Endothelial cell of umbilical vein (primary cell): ENCODE measurements around the gene RADIL. TPM values are rescaled to one million over a fixed set of nuclear protein-coding genes. Genes with fewer than 3 reads are reported as not detected.
A peak's percentile ranks its signal among the peaks of the same experiment; 100 is the strongest.

ENCODE experiments used
- BruUV-seq: library from RNA; stranded (reverse); fragments of 400-500 nt; replicated peaks from 2 replicates; lab custom pipeline; 2021; lab: Mats Ljungman, UMichigan
- CTCF ChIA-PET: fragments of 300-600, 350-600 bp; sonication (Branson Sonifier 250); formaldehyde crosslinking; loops from one replicate; lab custom pipeline; 2021; ENCODE audit warnings: antibody characterized with exemption, inconsistent platforms; lab: Charles Lee
- POLR2A ChIA-PET: fragments of 300-600, 350-600 bp; sonication (Branson Sonifier 250); formaldehyde crosslinking; loops from one replicate; lab custom pipeline; 2021; ENCODE audit warnings: antibody characterized with exemption, inconsistent platforms; lab: Charles Lee
- DNase-seq: peaks from one replicate; pipeline ENCODE4 v3.0.0-alpha.2; 2011; ENCODE audit warnings: low read depth, low spot score
- FAIRE-seq: peaks from 2 replicates; lab custom pipeline; 2011; peaks lifted over from hg19 to GRCh38; lab: Jason Lieb, UNC
- H2AFZ ChIP-seq: 2 replicates; pipeline ENCODE4 v1.6.0; 2012; ENCODE audit warnings: low read depth, low read length, control low read depth, inconsistent platforms
- H3K27ac ChIP-seq: 2 replicates; pipeline ENCODE4 v1.5.1; 2011; ENCODE audit warnings: low read depth, mild to moderate bottlenecking, control low read depth, low read length, moderate library complexity; ENCODE audit not compliant: insufficient read depth
- H3K27me3 ChIP-seq, 2 experiments: 2 replicates each; pipeline versions ENCODE4 v1.6.0 to v1.6.1; 2011; ENCODE audit warnings: low read length in 2 of 2, mixed read lengths in 1 of 2; ENCODE audit not compliant: control insufficient read depth in 2 of 2, insufficient read depth in 2 of 2
- H3K36me3 ChIP-seq, 2 experiments: 2 replicates in 1 of 2; 3 replicates in 1 of 2; pipeline ENCODE4 v1.5.1; 2011; ENCODE audit warnings: low read length in 2 of 2, mild to moderate bottlenecking in 1 of 2, moderate library complexity in 1 of 2; ENCODE audit not compliant: control insufficient read depth in 2 of 2, insufficient read depth in 2 of 2; ENCODE audit errors: extremely low read depth in 1 of 2
- H3K4me1 ChIP-seq: 3 replicates; pipeline ENCODE4 v1.5.1; 2011; ENCODE audit warnings: mild to moderate bottlenecking, low read length; ENCODE audit not compliant: control insufficient read depth, insufficient read depth; ENCODE audit errors: extremely low read depth
- H3K4me2 ChIP-seq: 2 replicates; pipeline ENCODE4 v1.6.1; 2011; ENCODE audit warnings: low read length, control low read depth, mixed read lengths; ENCODE audit not compliant: insufficient read depth
- H3K4me3 ChIP-seq, 3 experiments: fragments of 200-600 bp in 1 of 3; sonication (generic), shearing (Covaris generic) in 1 of 3; replicated peaks in 1 of 3; 2 replicates each; pipeline ENCODE4 v1.5.1; 2011 to 2016; ENCODE audit warnings: control low read depth in 3 of 3, low read length in 3 of 3, mild to moderate bottlenecking in 2 of 3, inconsistent platforms in 1 of 3, low read depth in 1 of 3, moderate library complexity in 1 of 3; ENCODE audit not compliant: insufficient read depth in 1 of 3
- H3K79me2 ChIP-seq: 2 replicates; pipeline ENCODE4 v1.6.0; 2012; ENCODE audit warnings: low read length, inconsistent platforms; ENCODE audit not compliant: control insufficient read depth, insufficient read depth
- H3K9ac ChIP-seq: replicated peaks from 2 replicates; pipeline ENCODE3; 2011; ENCODE audit warnings: low read length, control low read depth; ENCODE audit not compliant: insufficient read depth; ENCODE audit errors: extremely low read depth
- H3K9me1 ChIP-seq: replicated peaks from 3 replicates; pipeline ENCODE4 v1.6.0; 2011; ENCODE audit warnings: mild to moderate bottlenecking, low read length; ENCODE audit not compliant: control insufficient read depth, insufficient read depth; ENCODE audit errors: extremely low read depth
- H3K9me3 ChIP-seq: replicated peaks from 2 replicates; pipeline ENCODE4 v1.5.1; 2012; ENCODE audit warnings: low read length, inconsistent platforms; ENCODE audit not compliant: control insufficient read depth, insufficient read depth
- H4K20me1 ChIP-seq: replicated peaks from 2 replicates; pipeline ENCODE3; 2011; ENCODE audit warnings: mild to moderate bottlenecking, low read length; ENCODE audit not compliant: control insufficient read depth, insufficient read depth; ENCODE audit errors: extremely low read depth
- EZH2 ChIP-seq: IDR thresholded peaks from 2 replicates; pipeline ENCODE4 v1.6.1; 2012; ENCODE audit warnings: borderline replicate concordance, low read depth, mild to moderate bottlenecking, moderate library complexity, low read length, inconsistent platforms; ENCODE audit not compliant: severe bottlenecking
- FOS ChIP-seq: IDR thresholded peaks from 2 replicates; pipeline ENCODE4 v1.6.1; 2011; ENCODE audit warnings: mild to moderate bottlenecking, low read length, moderate library complexity, borderline replicate concordance; ENCODE audit not compliant: insufficient read depth
- GATA2 ChIP-seq: IDR thresholded peaks from 2 replicates; pipeline ENCODE4 v1.7.0; 2011; ENCODE audit warnings: low read depth, mild to moderate bottlenecking, moderate library complexity, mixed read lengths, low read length; ENCODE audit not compliant: insufficient read length, insufficient read depth
- JUN ChIP-seq: IDR thresholded peaks from 2 replicates; pipeline ENCODE4 v1.6.1; 2011; ENCODE audit warnings: borderline replicate concordance, low read depth; ENCODE audit not compliant: insufficient read length, insufficient read depth
- MYC ChIP-seq: IDR thresholded peaks from one replicate; pipeline ENCODE4 v1.6.1; 2011; ENCODE audit warnings: mild to moderate bottlenecking, low read depth, low read length
- POLR2A ChIP-seq: IDR thresholded peaks from 2 replicates; pipeline ENCODE4 v1.6.1; 2012; ENCODE audit warnings: low read depth, mild to moderate bottlenecking, control low read depth, low read length
- POLR2AphosphoS5 ChIP-seq: IDR thresholded peaks from 2 replicates; pipeline ENCODE4 v1.6.1; 2012; ENCODE audit warnings: low read depth, mild to moderate bottlenecking, control low read depth, low read length, moderate library complexity; ENCODE audit not compliant: insufficient read depth
- dilution Hi-C: fragments of 300-500 bp; cut with MboI; formaldehyde crosslinking; loops from one replicate; pipeline ENCODE4 v1.15.0; 2019; ENCODE audit warnings: low sequenced_read_pairs; ENCODE audit not compliant: extremely low pct_ligation_motif_present
- intact Hi-C: fragments of 100-400 bp; cut with micrococcal nuclease; formaldehyde crosslinking; loops from one replicate; pipeline ENCODE4 v1.10.0; 2022
- polyA plus RNA-seq, 4 experiments: library from polyadenylated mRNA; depleted of rRNA in 3 of 4; stranded (reverse) in 3 of 4; unstranded in 1 of 4; fragments of >200 nt; gene quantifications; 2 replicates each; pipeline versions ENCODE4 v1.2.1 to v1.2.3, GENCODE V29; 2011 to 2012; ENCODE audit warnings: missing spikeins in 1 of 4
- total RNA-seq: library from RNA; stranded (reverse); gene quantifications from 2 replicates; pipeline ENCODE4 v1.2.3, GENCODE V29; 2021
- TF ChIP-seq, protein P1 (sequence below), 2 donors: IDR thresholded peaks; 1 replicate in 1 of 2; 2 replicates in 1 of 2; pipeline ENCODE4 v1.5.1; 2011; ENCODE audit warnings: low read length in 2 of 2, mild to moderate bottlenecking in 2 of 2, moderate library complexity in 2 of 2, control low read depth in 1 of 2, inconsistent platforms in 1 of 2, low read depth in 1 of 2; ENCODE audit not compliant: insufficient read depth in 1 of 2; ENCODE audit errors: extremely low read depth in 1 of 2
- TF ChIP-seq, protein P2 (sequence below): IDR thresholded peaks from 2 replicates; pipeline ENCODE4 v1.6.1; 2011; ENCODE audit not compliant: insufficient read depth, insufficient read length

Gene RADIL
- total and polyA plus RNA-seq, 2 donors (not counting 3 experiments of a cell fraction or from before 2014, with no cell fraction given) = 1.2 to 2.5 TPM

DNA sequence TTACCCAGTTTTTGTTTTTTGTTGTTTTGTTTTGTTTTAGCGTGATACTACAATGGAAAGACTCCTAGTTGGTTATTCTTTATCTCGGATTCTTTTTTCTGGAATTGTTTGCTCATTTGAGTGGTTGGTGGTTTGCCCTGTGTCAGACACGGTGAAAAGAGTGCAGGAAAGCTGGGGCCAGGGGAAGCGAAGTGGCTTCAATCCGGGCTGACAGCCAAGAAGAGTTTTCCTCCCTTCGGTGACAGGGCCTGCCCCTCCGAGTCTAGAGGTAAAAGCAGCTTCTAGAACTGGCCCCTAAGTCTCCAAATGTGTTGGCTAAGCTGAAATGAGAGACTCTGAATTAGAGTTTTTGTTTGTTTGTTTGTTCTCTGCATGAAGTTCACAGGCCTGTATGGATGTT is 113.8 kb downstream of the RADIL start:
- POLR2A ChIA-PET = no interaction called here
- Histone ChIP-seq H4K20me1 (no peaks in the 10 kb centered on the region), H3K4me3 (no peak overlapping the region), H2AFZ (no peak overlapping the region), H3K36me3 (peaks cover 5 to 7% of the 10 kb centered on the region in 2 experiments), H3K27ac (no peak overlapping the region), H3K79me2 (no peaks in the 10 kb centered on the region), H3K4me2 (no peak overlapping the region), H3K9me1 (no peaks in the 10 kb centered on the region), H3K9ac (no peak overlapping the region), H3K9me3 (no peaks in the 10 kb centered on the region), H3K27me3 (no peaks in the 10 kb centered on the region), H3K4me1 (peaks cover 13% of the 10 kb centered on the region)
- DNase-seq (peak; percentile 60), FAIRE-seq (peak; percentile 73)
- TSS peak; percentile 4 for BruUV-seq
- dilution Hi-C loops (no loop called here), intact Hi-C loops (no loop called here)
- TF ChIP-seq GATA2 (no peak), FOS (no peak), POLR2AphosphoS5 (no peak)
- CTCF ChIA-PET = interaction anchor here (1.0 kb wide), 1 partner anchor 157 kb away, joined by 3 read pairs; no protein-coding TSS in a partner anchor

DNA sequence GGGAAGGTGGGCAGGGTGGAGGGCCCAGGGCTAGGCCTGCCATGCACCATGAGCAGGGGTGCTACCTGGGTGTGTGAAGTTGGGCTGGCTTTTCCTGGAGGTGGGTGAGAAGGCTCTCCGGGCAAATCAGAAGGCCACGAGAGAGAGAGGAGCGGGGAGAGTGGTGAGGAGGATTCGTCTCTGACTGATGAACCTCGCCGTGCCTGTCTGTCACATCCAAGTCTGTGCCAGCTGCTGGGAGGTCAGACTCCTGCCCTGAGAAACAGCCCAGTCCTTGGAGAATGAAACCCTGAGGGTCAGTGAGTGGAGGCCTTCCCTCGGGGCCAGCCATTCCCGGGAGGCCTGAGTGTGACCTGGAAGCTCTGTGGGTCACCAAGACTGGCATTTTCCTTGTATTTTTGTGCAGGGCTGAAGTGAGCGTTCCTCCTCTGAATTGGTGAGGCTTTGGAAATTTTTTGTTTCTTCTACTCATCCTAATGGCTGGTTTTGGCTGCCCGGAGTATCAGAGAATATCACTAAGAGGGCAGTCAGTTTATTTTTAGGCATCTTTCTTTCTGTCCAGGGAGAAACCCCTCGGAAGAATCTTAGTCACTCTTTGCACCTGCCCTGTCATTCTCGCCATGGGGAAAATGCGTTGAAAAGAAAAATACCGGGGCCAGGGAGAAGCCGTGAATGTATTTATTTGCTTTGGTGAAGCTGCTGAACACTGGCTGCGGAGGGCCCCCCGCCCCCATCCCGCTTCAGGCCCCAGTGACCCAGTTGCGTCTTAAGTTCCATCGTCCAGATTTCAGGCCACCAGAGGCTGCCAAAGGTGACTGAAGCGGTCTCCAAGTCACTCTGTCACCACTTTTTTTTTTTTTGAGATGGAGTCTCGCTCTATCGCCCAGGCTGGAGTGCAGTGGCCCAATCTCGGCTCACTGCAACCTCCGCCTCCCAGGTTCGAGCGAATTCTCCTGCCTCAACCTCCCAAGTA is 114.6 kb downstream of the RADIL start:
- CTCF ChIA-PET = no interaction called here
- BruUV-seq = no TSS peak
- Histone ChIP-seq H3K9me3 (no peaks in the 10 kb centered on the region), H3K27ac (no peak overlapping the region), H3K79me2 (peaks cover 2% of the 10 kb centered on the region), H3K4me2 (no peak overlapping the region), H3K36me3 (peaks cover 5 to 8% of the 10 kb centered on the region in 2 experiments), H3K27me3 (no peaks in the 10 kb centered on the region), H3K9ac (no peak overlapping the region), H3K4me1 (peaks cover 8% of the 10 kb centered on the region), H2AFZ (no peak overlapping the region), H3K9me1 (no peaks in the 10 kb centered on the region), H4K20me1 (no peaks in the 10 kb centered on the region), H3K4me3 (no peak overlapping the region)
- FAIRE-seq (no peak), DNase-seq (no peak)
- TF ChIP-seq, protein P1, sequence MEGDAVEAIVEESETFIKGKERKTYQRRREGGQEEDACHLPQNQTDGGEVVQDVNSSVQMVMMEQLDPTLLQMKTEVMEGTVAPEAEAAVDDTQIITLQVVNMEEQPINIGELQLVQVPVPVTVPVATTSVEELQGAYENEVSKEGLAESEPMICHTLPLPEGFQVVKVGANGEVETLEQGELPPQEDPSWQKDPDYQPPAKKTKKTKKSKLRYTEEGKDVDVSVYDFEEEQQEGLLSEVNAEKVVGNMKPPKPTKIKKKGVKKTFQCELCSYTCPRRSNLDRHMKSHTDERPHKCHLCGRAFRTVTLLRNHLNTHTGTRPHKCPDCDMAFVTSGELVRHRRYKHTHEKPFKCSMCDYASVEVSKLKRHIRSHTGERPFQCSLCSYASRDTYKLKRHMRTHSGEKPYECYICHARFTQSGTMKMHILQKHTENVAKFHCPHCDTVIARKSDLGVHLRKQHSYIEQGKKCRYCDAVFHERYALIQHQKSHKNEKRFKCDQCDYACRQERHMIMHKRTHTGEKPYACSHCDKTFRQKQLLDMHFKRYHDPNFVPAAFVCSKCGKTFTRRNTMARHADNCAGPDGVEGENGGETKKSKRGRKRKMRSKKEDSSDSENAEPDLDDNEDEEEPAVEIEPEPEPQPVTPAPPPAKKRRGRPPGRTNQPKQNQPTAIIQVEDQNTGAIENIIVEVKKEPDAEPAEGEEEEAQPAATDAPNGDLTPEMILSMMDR (IDR thresholded peaks at IDR 0.05; ENCODE audit: extremely low read depth in 1 of 2, insufficient read depth in 1 of 2, low read depth in 1 of 2, low read length in 2 of 2) = no peak
- TF ChIP-seq GATA2 = no peak
- TF ChIP-seq MYC = no peak
- no peak for TF ChIP-seq EZH2
- no peak for TF ChIP-seq POLR2A
- no peak for TF ChIP-seq FOS
- TF ChIP-seq POLR2AphosphoS5 = no peak
- TF ChIP-seq, protein P2, sequence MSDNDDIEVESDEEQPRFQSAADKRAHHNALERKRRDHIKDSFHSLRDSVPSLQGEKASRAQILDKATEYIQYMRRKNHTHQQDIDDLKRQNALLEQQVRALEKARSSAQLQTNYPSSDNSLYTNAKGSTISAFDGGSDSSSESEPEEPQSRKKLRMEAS = no peak
- no peak for TF ChIP-seq JUN
- intact Hi-C loops (no loop called here), dilution Hi-C loops (no loop called here)
- POLR2A ChIA-PET = no interaction called here
